SH-SY5Y (cell line): ENCODE results near the gene ARHGEF37.

Experiments used
- GATA2 ChIP-seq: IDR thresholded peaks from 2 replicates; pipeline ENCODE4 v1.6.1; 2011; ENCODE audit warnings: mild to moderate bottlenecking, low read depth, low read length
- GATA3 ChIP-seq: IDR thresholded peaks from 2 replicates; pipeline ENCODE4 v1.6.1; 2011; ENCODE audit warnings: low read depth, mild to moderate bottlenecking, low read length, moderate library complexity

The ARHGEF37 gene

GRCh38 chr5:149621415-149622098, 40.3 kb downstream of the ARHGEF37 start:
- no peak for TF ChIP-seq GATA2
- TF ChIP-seq GATA3, result no peak

GRCh38 chr5:149622466-149622865, 41.2 kb downstream of the ARHGEF37 start:
- TF ChIP-seq GATA3 (no peak), GATA2 (no peak)

GRCh38 chr5:149623473-149623872, 42.2 kb downstream of the ARHGEF37 start:
- TF ChIP-seq GATA2 (peak; percentile 46; the same call in 1 of the 2 replicates), GATA3 (no peak)

GRCh38 chr5:149627070-149627469, 45.8 kb downstream of the ARHGEF37 start:
- no peak for TF ChIP-seq GATA2
- TF ChIP-seq GATA3, result no peak

GRCh38 chr5:149628221-149628620, 46.9 kb downstream of the ARHGEF37 start:
- TF ChIP-seq GATA2 (peak; percentile 65; the same call in 1 of the 2 replicates), GATA3 (no peak)

- no peak for TF ChIP-seq GATA2
- no peak for TF ChIP-seq GATA3
Observed at GRCh38 chr5:149628846-149629388, 47.6 kb downstream of the ARHGEF37 start.

GRCh38 chr5:149629421-149629820, 48.1 kb downstream of the ARHGEF37 start:
- no peak for TF ChIP-seq GATA3
- TF ChIP-seq GATA2, result no peak

- TF ChIP-seq GATA3, result no peak
- no peak for TF ChIP-seq GATA2
Observed at GRCh38 chr5:149630337-149630736, 49.0 kb downstream of the ARHGEF37 start.

GRCh38 chr5:149631506-149631905, 50.2 kb downstream of the ARHGEF37 start:
- no peak for TF ChIP-seq GATA2
- TF ChIP-seq GATA3, result no peak

- no peak for TF ChIP-seq GATA2
- TF ChIP-seq GATA3, result no peak
Observed at GRCh38 chr5:149632311-149633251, 51.3 kb downstream of the ARHGEF37 start.

GRCh38 chr5:149633476-149634350, 52.4 kb downstream of the ARHGEF37 start:
- no peak for TF ChIP-seq GATA3
- no peak for TF ChIP-seq GATA2

- TF ChIP-seq GATA3 (no peak), GATA2 (no peak)
Observed at GRCh38 chr5:149635394-149635793, 54.1 kb downstream of the ARHGEF37 start.

- no peak for TF ChIP-seq GATA2
- no peak for TF ChIP-seq GATA3
Observed at GRCh38 chr5:149636191-149636860, 55.0 kb downstream of the ARHGEF37 start.

GRCh38 chr5:149636861-149637246, 55.6 kb downstream of the ARHGEF37 start:
- no peak for TF ChIP-seq GATA2
- TF ChIP-seq GATA3, result no peak
